Measurements from ENCODE around the gene ALDH3B2.

Gene ALDH3B2

DNA sequence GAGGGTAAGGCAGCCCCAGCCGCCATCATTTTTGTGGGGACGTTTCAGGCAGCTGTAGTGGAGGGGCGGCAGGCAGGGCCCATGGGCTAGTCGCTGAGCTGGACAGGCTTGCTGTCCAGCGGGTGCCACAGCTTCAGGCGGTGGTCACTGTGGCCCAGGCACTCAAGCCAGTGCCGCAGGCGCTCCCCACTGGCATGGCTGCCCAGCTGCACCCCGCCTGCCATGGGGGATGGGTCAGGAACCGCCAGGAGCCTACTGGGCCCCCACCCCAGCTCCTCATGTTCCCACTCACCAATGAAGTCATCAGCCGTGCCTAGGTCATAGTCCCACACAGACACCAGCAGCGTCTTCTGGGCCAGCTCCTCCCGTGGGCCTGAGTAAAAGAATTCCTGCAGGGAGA is 61.7 kb downstream of the ALDH3B2 start:
- DNase-seq = no peak
